GM12878 (cell line): ENCODE data around the gene NEGR1. TPM values are rescaled to one million over a fixed set of nuclear protein-coding genes. Genes with fewer than 3 reads are reported as not detected.

ENCODE experiments used
- ATAC-seq: fragments of 200-7000 bp; cut with Tn5 transposase; 3 replicates; pipeline ENCODE4 v1.9.1; 2020; ENCODE audit warnings: mild to moderate bottlenecking, moderate library complexity
- BruUV-seq: library from RNA; stranded (reverse); fragments of 400-500 nt; replicated peaks from 2 replicates; lab custom pipeline; 2021; lab: Mats Ljungman, UMichigan
- CTCF ChIA-PET: fragments of 300-600 bp; sonication (Branson Sonifier 250); formaldehyde crosslinking; extraction: SDS; loops from one replicate; lab custom pipeline; 2021; ENCODE audit warnings: inconsistent platforms; lab: Yijun Ruan, JAX
- POLR2A ChIA-PET: fragments of 350-600 bp; formaldehyde crosslinking; extraction: SDS; loops from one replicate; lab custom pipeline; 2021; ENCODE audit warnings: inconsistent platforms; lab: Charles Lee
- RAD21 ChIA-PET: fragments of 300-600 bp; sonication (Branson Sonifier 250); formaldehyde crosslinking; loops from one replicate; lab custom pipeline; 2023; ENCODE audit warnings: antibody characterized with exemption; ENCODE audit not compliant: unreplicated experiment; lab: Charles Lee
- SMC1A ChIA-PET: fragments of 300-600 bp; sonication (Branson Sonifier 250); formaldehyde crosslinking; loops from one replicate; lab custom pipeline; 2023; ENCODE audit not compliant: unreplicated experiment, uncharacterized antibody; lab: Charles Lee
- DNase-seq: peaks from one replicate; pipeline ENCODE4 v3.0.0-alpha.2; 2011; ENCODE audit warnings: low read depth, low spot score
- FAIRE-seq: peaks from 3 replicates; lab custom pipeline; 2011; peaks lifted over from hg19 to GRCh38; lab: Jason Lieb, UNC
- H2AFZ ChIP-seq: 2 replicates; pipeline ENCODE4 v1.6.0; 2011; ENCODE audit warnings: low read depth, low read length, control low read depth; ENCODE audit not compliant: control insufficient read depth
- H3K27ac ChIP-seq: 2 replicates; pipeline ENCODE4 v1.5.1; 2011; ENCODE audit warnings: control low read depth; ENCODE audit not compliant: control insufficient read depth, insufficient read depth
- H3K27me3 ChIP-seq, 2 experiments: replicated peaks in 1 of 2; 2 replicates each; pipeline versions ENCODE4 v1.6.0 to v1.6.1; 2011; ENCODE audit warnings: low read length in 1 of 2; ENCODE audit not compliant: control insufficient read depth in 2 of 2, insufficient read depth in 2 of 2
- H3K36me3 ChIP-seq, 2 experiments: 2 replicates each; pipeline ENCODE4 v1.5.1; 2011; ENCODE audit warnings: low read length in 1 of 2; ENCODE audit not compliant: control insufficient read depth in 2 of 2, insufficient read depth in 2 of 2
- H3K4me1 ChIP-seq: 2 replicates; pipeline ENCODE4 v1.6.1; 2011; ENCODE audit warnings: mild to moderate bottlenecking, low read length, moderate library complexity, mixed read lengths; ENCODE audit not compliant: control insufficient read depth, insufficient read depth
- H3K4me2 ChIP-seq: 2 replicates; pipeline ENCODE4 v1.6.0; 2011; ENCODE audit warnings: control low read depth; ENCODE audit not compliant: control insufficient read depth, insufficient read depth
- H3K4me3 ChIP-seq: fragments of 200-600 bp; sonication (generic); 2 replicates; pipeline ENCODE4 v1.5.1; 2016
- H3K79me2 ChIP-seq: 2 replicates; pipeline ENCODE4 v1.6.0; 2011; ENCODE audit warnings: low read length; ENCODE audit not compliant: control insufficient read depth, insufficient read depth
- H3K9ac ChIP-seq: 2 replicates; pipeline ENCODE4 v1.8.0; 2011; ENCODE audit warnings: low read length, control low read depth, mixed read lengths; ENCODE audit not compliant: control insufficient read depth, insufficient read depth
- H3K9me3 ChIP-seq: replicated peaks from 3 replicates; pipeline ENCODE4 v1.5.1; 2011; ENCODE audit warnings: mild to moderate bottlenecking, low read length; ENCODE audit not compliant: control insufficient read depth, insufficient read depth
- H4K20me1 ChIP-seq: 2 replicates; pipeline ENCODE4 v1.6.0; 2011; ENCODE audit not compliant: control insufficient read depth, insufficient read depth
- BCL3 ChIP-seq: IDR thresholded peaks from 2 replicates; pipeline ENCODE4 v1.6.1; 2011; ENCODE audit warnings: borderline replicate concordance, low read depth, mild to moderate bottlenecking, moderate library complexity, low read length; ENCODE audit not compliant: insufficient read depth, poor library complexity, severe bottlenecking
- BCLAF1 ChIP-seq: fragments of 450-650 bp; IDR thresholded peaks from 2 replicates; pipeline ENCODE4 v1.6.1; 2017; ENCODE audit warnings: antibody characterized with exemption, mild to moderate bottlenecking, moderate library complexity
- JUND ChIP-seq: IDR thresholded peaks from 2 replicates; pipeline ENCODE4 v1.6.1; 2012; ENCODE audit warnings: low read depth, mild to moderate bottlenecking, low read length, improper control_type of control experiment, moderate library complexity
- NFIC ChIP-seq: IDR thresholded peaks from 2 replicates; pipeline ENCODE4 v1.6.1; 2012; ENCODE audit warnings: low read depth, mild to moderate bottlenecking, inconsistent platforms, low read length, moderate library complexity
- PAX5 ChIP-seq: IDR thresholded peaks from 2 replicates; pipeline ENCODE4 v1.6.1; 2011; ENCODE audit warnings: low read depth, low read length, borderline replicate concordance
- SP1 ChIP-seq: IDR thresholded peaks from one replicate; pipeline ENCODE4 v1.6.1; 2011; ENCODE audit warnings: low read depth, low read length
- TCF3 ChIP-seq: IDR thresholded peaks from 2 replicates; pipeline ENCODE4 v1.6.1; 2012; ENCODE audit warnings: low read depth, mild to moderate bottlenecking, low read length, borderline replicate concordance; ENCODE audit not compliant: insufficient read depth
- WGBS: methylation state at CpG from one replicate; pipeline ENCODE4 v1.1.6; 2016; ENCODE audit warnings: low lambda C conversion rate; ENCODE audit not compliant: insufficient replicate concordance, insufficient coverage; ENCODE audit errors: missing lambda C conversion rate; 5-methylcytosine and 5-hydroxymethylcytosine counted together
- in situ Hi-C: fragments of 300-500 bp; cut with MboI; formaldehyde crosslinking; loops from 9 replicates; pipeline ENCODE4 v1.14.3; 2018; ENCODE audit warnings: mixed read lengths
- intact Hi-C: fragments of 100-400 bp; cut with micrococcal nuclease; formaldehyde crosslinking; loops from one replicate; pipeline ENCODE4 v1.14.2; 2022; ENCODE audit not compliant: unreplicated experiment
- polyA plus RNA-seq, 11 experiments: library from polyadenylated mRNA; depleted of rRNA in 4 of 11; unstranded in 6 of 11; stranded (reverse) in 5 of 11; fragments of >200 nt; fragmentation: Nextera tagmentation in 4 of 11; fragmentation: Illumina TruSeq in 1 of 11; extraction: Ambion mirVana in 4 of 11; extraction: Trizol in 1 of 11; gene quantifications; 1 replicate in 1 of 11; 2 replicates in 10 of 11; pipeline versions ENCODE4 v1.2.1 to v1.2.3, GENCODE V29; 2011 to 2016; ENCODE audit warnings: inconsistent platforms in 2 of 11, missing spikeins in 2 of 11, low read depth in 1 of 11
- total RNA-seq, 4 experiments: library from RNA; depleted of rRNA in 3 of 4; stranded (reverse); fragments of >200 nt in 3 of 4; fragmentation: Illumina TruSeq in 1 of 4; extraction: Trizol in 1 of 4; gene quantifications; 2 replicates each; pipeline versions ENCODE4 v1.2.1 to v1.2.3, GENCODE V29; 2013 to 2021

NEGR1 gene
- total and polyA plus RNA-seq, 10 of the 15 experiments (the other 5 are each of a cell fraction or from before 2014, with no cell fraction given), result under 0.01 to 0.03 (median 0.01) TPM; not detected in 7

GRCh38 chr1:71492298-71493041 lies 789.9 kb downstream of the NEGR1 start (continued):
- TF ChIP-seq BCLAF1, result no peak
- no peak for TF ChIP-seq JUND
- no peak for TF ChIP-seq PAX5
- TF ChIP-seq TCF3, result no peak
- no peak for TF ChIP-seq NFIC

- CTCF ChIA-PET, result no interaction called here
- TF ChIP-seq BCL3 (peak; percentile 68), SP1 (no peak)
- BruUV-seq, result no TSS peak
These were observed 791.9 kb downstream of the NEGR1 start for GRCh38 chr1:71490432-71490831.

More at GRCh38 chr1:71490432-71490831, 791.9 kb downstream of the NEGR1 start:
- Histone ChIP-seq H3K79me2 (no peaks in the 10 kb centered on the region), H3K9ac (no peak overlapping the region), H3K9me3 (no peaks in the 10 kb centered on the region), H2AFZ (no peak overlapping the region), H3K27me3 (no peaks in the 10 kb centered on the region), H3K27ac (no peak overlapping the region), H4K20me1 (no peaks in the 10 kb centered on the region), H3K4me2 (no peak overlapping the region), H3K36me3 (no peaks in the 10 kb centered on the region), H3K4me1 (no peaks in the 10 kb centered on the region), H3K4me3 (no peak overlapping the region)
- ATAC-seq, result no peak
- no peak for FAIRE-seq
- no peak for DNase-seq
- 37% methylated on average over 5 of the region's 5 CpGs for WGBS
- intact Hi-C loops (no loop called here), in situ Hi-C loops (no loop called here)
- POLR2A ChIA-PET, result no interaction called here
- RAD21 ChIA-PET, result no interaction called here
- SMC1A ChIA-PET, result no interaction called here
